H1 (cell line): ENCODE results near the gene MTMR10. TPM values are rescaled to one million over a fixed set of nuclear protein-coding genes. Genes with fewer than 3 reads are reported as not detected.

Experiments used
- CHD1 ChIP-seq: IDR thresholded peaks from 2 replicates; pipeline ENCODE4 v1.6.1; 2012; ENCODE audit warnings: low read depth, low read length, improper control_type of control experiment
- HDAC2 ChIP-seq, 2 experiments: fragments of 300-600 bp in 1 of 2; sonication (generic) in 1 of 2; IDR thresholded peaks; 2 replicates each; pipeline ENCODE4 v1.6.1; 2011 to 2012; ENCODE audit warnings: low read depth in 2 of 2, low read length in 2 of 2, mild to moderate bottlenecking in 2 of 2, moderate library complexity in 2 of 2, borderline replicate concordance in 1 of 2, inconsistent platforms in 1 of 2
- POU5F1 ChIP-seq: IDR thresholded peaks from 2 replicates; pipeline ENCODE4 v1.6.1; 2011; ENCODE audit warnings: low read depth, mild to moderate bottlenecking, low read length, moderate library complexity
- RAD21 ChIP-seq, 2 experiments: IDR thresholded peaks in 1 of 2; conservative IDR thresholded peaks in 1 of 2; 2 replicates each; pipeline ENCODE4 v1.6.1; 2011; ENCODE audit warnings: low read depth in 2 of 2, low read length in 2 of 2, improper control_type of control experiment in 1 of 2, inconsistent platforms in 1 of 2, mild to moderate bottlenecking in 1 of 2, moderate library complexity in 1 of 2
- TCF12 ChIP-seq: IDR thresholded peaks from 2 replicates; pipeline ENCODE4 v1.6.1; 2011; ENCODE audit warnings: low read depth, mild to moderate bottlenecking, low read length
- TEAD4 ChIP-seq: IDR thresholded peaks from 2 replicates; pipeline ENCODE4 v1.6.1; 2012; ENCODE audit warnings: low read depth, low read length, inconsistent platforms, mixed read lengths
- polyA plus RNA-seq, 7 experiments: library from polyadenylated mRNA; depleted of rRNA in 3 of 7; stranded (reverse) in 5 of 7; unstranded in 2 of 7; fragments of >200 nt in 5 of 7; fragments of 200-250 nt in 2 of 7; gene quantifications; 1 replicate in 5 of 7; 2 replicates in 1 of 7; 4 replicates in 1 of 7; pipeline versions ENCODE4 v1.2.1 to v1.2.3, GENCODE V29; 2011 to 2013; ENCODE audit warnings: missing spikeins in 2 of 7, mixed read lengths in 2 of 7
- total RNA-seq: library from RNA; stranded (reverse); fragmentation: NEBNext Ultra II Directional; extraction: Animal tissue kit (Norgen Biotek cat#: 25700); gene quantifications from 2 replicates; pipeline ENCODE4 v1.2.1, GENCODE V29; 2021

MTMR10 gene
- total and polyA plus RNA-seq, 2 of the 8 experiments (the other 6 are each of a cell fraction or from before 2014, with no cell fraction given), result 3.8 to 13.1 TPM

DNA sequence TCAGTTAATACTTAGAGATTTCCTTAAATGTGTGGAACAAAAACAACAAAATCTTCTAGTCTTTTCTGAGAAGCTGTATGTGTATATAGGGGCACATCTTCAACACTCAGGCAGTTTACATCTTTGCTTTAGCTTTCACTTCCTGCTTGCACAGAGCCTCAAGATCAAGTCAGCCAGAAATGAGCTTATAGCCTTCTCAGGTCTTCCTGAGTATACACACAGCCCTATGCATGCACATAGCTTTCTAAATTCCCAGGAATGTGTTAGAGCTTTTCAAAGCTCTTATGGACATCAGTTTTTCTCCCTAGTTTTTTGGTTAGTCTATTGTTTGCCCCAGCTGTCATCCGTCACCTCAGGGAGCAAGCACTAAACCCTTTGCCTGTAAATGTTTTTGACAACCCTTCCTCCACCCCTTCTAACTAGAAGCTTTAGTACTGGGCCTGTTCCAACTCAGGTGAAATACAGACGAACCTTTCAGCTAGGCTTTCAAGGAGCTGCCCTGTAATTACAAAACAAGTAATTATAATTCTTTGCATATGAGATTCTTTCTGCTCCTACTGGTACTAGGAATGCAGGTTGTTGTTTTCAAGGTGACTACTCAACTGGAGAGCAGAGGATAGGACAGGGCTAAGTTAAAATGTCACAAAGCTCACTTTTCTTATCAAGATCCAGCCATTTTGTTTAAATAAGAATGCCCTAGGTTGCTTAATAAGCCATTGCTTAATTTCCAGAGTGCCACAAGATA lies 22.6 kb upstream of the MTMR10 start (continued):
- TF ChIP-seq HDAC2 (IDR thresholded peaks at IDR 0.05; ENCODE audit: borderline replicate concordance in 1 of 2, low read depth in 2 of 2, low read length in 2 of 2) (no peak), TCF12 (no peak), TEAD4 (no peak), POU5F1 (no peak), CHD1 (no peak), RAD21 (IDR thresholded peaks at IDR 0.05 in 1 of 2, conservative IDR thresholded peaks at IDR 0.05 in 1 of 2; ENCODE audit: low read depth in 2 of 2, low read length in 2 of 2) (no peak)
- TF ChIP-seq, all 59 proteins: peak for 0
